22Rv1 (cell line): ENCODE results near the gene ADSS2.
"Not testable (repeated sequence)": the region's sequence is repeated elsewhere in the genome, so short reads cannot be mapped to it uniquely, and the experiment has no call there.

Experiments
- H3K27ac ChIP-seq: fragments of 450-650 bp; 2 replicates; pipeline ENCODE4 v1.5.1; 2017
- ZFX ChIP-seq: fragments of 450-650 bp; IDR thresholded peaks from 2 replicates; pipeline ENCODE4 v1.6.1; 2017; ENCODE audit warnings: antibody characterized with exemption, borderline replicate concordance
- TF ChIP-seq, protein P1 (sequence below): fragments of 450-650 bp; IDR thresholded peaks from 2 replicates; pipeline ENCODE4 v1.5.1; 2017; ENCODE audit warnings: mild to moderate bottlenecking

The ADSS2 gene

GRCh38 chr1:244371242-244372141, 80.2 kb downstream of the ADSS2 start:
- TF ChIP-seq, protein P1, sequence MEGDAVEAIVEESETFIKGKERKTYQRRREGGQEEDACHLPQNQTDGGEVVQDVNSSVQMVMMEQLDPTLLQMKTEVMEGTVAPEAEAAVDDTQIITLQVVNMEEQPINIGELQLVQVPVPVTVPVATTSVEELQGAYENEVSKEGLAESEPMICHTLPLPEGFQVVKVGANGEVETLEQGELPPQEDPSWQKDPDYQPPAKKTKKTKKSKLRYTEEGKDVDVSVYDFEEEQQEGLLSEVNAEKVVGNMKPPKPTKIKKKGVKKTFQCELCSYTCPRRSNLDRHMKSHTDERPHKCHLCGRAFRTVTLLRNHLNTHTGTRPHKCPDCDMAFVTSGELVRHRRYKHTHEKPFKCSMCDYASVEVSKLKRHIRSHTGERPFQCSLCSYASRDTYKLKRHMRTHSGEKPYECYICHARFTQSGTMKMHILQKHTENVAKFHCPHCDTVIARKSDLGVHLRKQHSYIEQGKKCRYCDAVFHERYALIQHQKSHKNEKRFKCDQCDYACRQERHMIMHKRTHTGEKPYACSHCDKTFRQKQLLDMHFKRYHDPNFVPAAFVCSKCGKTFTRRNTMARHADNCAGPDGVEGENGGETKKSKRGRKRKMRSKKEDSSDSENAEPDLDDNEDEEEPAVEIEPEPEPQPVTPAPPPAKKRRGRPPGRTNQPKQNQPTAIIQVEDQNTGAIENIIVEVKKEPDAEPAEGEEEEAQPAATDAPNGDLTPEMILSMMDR: no peak
- no peak for TF ChIP-seq ZFX

GRCh38 chr1:244370060-244370637, 81.6 kb downstream of the ADSS2 start:
- no peak for TF ChIP-seq ZFX
- TF ChIP-seq, protein P1: no peak
- H3K27ac ChIP-seq: peak overlapping the region; percentile 66

More at GRCh38 chr1:244371242-244372141, 80.2 kb downstream of the ADSS2 start:
- no peak overlapping the region for H3K27ac ChIP-seq

DNA sequence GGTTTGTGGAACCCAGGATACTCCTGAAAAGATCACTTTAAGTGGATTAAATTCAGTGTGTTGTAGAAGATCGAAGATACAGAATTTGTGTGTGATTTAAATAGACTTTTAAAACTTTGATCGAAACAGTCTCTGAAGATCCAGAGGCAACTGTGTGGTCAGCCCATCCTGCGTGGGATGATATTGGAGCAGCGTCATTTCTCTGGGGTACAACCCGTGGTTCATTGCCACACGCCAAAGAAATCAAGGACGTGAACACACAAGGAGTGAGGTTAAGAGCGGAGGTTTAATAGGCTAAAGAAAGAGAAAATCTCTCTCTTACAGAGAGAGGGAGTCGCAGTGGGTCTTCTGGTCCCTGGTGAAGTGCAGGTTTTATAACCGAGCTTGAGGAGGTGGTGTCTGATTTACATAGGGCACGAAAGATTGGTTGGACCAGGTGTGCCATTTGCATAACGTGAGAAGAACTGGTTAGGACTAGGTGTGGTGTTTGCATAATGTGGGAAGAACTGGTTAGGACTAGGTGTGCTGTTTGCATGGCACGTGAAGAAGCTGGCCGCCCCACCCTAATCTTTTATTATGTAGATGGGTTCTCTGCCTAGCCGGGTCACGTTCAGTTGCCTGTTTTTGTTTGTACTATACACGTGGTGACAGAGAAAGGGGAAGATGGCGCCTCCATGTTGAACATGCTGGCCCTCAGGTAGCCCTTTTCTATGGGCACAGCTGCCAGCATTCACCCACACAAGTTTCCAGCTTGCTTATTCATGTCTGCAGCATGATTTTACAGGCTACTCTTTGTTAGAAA, 82.3 kb downstream of the ADSS2 start:
- TF ChIP-seq ZFX: no peak
- TF ChIP-seq, protein P1: peak; percentile 19; the same call in 1 of the 2 replicates
- H3K27ac ChIP-seq: peak overlapping the region; percentile 66

GRCh38 chr1:244368279-244368678, 83.4 kb downstream of the ADSS2 start:
- H3K27ac ChIP-seq: no peak overlapping the region
- TF ChIP-seq, protein P1: no peak
- TF ChIP-seq ZFX: no peak

GRCh38 chr1:244367399-244368114, 84.2 kb downstream of the ADSS2 start:
- H3K27ac ChIP-seq: no peak overlapping the region
- TF ChIP-seq, protein P1: no peak
- no peak for TF ChIP-seq ZFX

GRCh38 chr1:244365809-244366208, 85.9 kb downstream of the ADSS2 start:
- no peak for TF ChIP-seq ZFX
- TF ChIP-seq, protein P1: no peak

DNA sequence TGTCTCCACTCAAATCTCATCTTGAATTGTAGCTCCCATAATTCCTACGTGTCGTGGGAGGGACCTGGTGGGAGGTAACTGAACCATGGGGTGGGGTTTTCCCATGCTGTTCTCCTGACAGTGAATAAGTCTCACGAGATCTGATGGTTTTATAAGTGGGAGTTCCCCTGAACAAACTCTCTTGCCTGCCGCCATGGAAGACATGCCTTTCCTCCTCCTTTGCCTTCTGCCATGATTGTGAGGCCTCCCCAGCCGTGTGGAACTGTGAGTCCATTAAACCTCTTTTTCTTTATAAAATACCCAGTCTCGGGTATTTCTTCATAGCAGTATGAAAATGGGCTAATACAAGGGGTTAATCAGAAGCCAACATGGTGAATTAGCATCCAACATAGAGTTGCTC, 86.4 kb downstream of the ADSS2 start:
- H3K27ac ChIP-seq: not testable (repeated sequence)

More at GRCh38 chr1:244365809-244366208, 85.9 kb downstream of the ADSS2 start:
- H3K27ac ChIP-seq: no peak overlapping the region
